Stomach (tissue), 4 donors: ENCODE data around the gene SFI1.

ENCODE experiments used
- POLR2A ChIP-seq, 4 donors: fragments of 450-650 bp; IDR thresholded peaks; one replicate each; pipeline ENCODE4 v1.6.1; 2016; ENCODE audit warnings: antibody characterized with exemption in 4 of 4, control low read depth in 2 of 4, mild to moderate bottlenecking in 1 of 4, moderate library complexity in 1 of 4
- TF ChIP-seq, protein P1 (sequence below), 7 experiments: fragments of 450-650 bp in 4 of 7; fragments of 200-600 bp in 3 of 7; sonication (generic) in 3 of 7; IDR thresholded peaks; one replicate each; pipeline ENCODE4 v1.5.1; 2016 to 2019; ENCODE audit warnings: antibody characterized with exemption in 7 of 7, control low read depth in 2 of 7, mild to moderate bottlenecking in 1 of 7

DNA sequence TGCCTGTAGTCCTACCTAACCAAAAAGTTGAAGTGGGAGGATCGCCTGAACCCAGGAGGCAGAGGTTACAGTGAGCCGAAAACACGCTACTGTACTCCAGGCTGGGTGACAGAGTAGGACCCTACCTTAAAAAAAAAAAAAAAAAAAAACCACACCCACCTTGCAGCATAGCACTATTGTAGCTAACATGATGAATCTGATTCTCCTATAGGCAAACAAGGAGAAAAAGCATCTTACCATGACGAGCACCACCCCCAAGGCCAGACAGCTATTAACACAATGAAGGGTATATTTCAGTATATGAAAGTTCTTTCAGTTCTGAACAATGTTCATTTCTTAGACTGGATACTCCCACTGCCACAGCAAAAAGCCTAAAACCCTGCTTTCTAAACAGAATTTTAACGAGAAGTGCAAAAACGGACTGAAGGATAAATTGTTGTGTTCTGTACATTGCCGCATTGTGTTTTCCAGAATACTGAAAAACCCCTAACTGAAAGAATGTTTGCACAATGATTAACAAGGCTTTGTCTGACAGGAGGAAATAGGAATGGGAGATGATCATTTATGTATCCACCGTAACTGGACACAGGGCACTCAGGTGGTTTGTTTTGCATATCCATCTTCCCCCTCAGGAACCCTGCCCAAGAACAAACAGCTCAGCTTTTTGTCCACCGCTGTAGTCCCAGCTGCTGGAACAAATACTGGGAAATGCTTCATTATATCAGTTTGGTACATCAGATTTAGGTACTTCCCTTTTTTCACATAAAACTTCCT, 156.8 kb downstream of the SFI1 start:
- TF ChIP-seq, protein P1, sequence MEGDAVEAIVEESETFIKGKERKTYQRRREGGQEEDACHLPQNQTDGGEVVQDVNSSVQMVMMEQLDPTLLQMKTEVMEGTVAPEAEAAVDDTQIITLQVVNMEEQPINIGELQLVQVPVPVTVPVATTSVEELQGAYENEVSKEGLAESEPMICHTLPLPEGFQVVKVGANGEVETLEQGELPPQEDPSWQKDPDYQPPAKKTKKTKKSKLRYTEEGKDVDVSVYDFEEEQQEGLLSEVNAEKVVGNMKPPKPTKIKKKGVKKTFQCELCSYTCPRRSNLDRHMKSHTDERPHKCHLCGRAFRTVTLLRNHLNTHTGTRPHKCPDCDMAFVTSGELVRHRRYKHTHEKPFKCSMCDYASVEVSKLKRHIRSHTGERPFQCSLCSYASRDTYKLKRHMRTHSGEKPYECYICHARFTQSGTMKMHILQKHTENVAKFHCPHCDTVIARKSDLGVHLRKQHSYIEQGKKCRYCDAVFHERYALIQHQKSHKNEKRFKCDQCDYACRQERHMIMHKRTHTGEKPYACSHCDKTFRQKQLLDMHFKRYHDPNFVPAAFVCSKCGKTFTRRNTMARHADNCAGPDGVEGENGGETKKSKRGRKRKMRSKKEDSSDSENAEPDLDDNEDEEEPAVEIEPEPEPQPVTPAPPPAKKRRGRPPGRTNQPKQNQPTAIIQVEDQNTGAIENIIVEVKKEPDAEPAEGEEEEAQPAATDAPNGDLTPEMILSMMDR (IDR thresholded peaks at IDR 0.05), result no peak
- no peak for TF ChIP-seq POLR2A (IDR thresholded peaks at IDR 0.05)
